Spleen (tissue), 11 donors: ENCODE results near the gene DZANK1. TPM values are rescaled to one million over a fixed set of nuclear protein-coding genes. Genes with fewer than 3 reads are reported as not detected.
A peak's percentile ranks its signal among the peaks of the same experiment; 100 is the strongest.

Experiments used
- DNase-seq: peaks from one replicate; pipeline ENCODE4 v3.0.0-alpha.2; 2020
- H3K27ac ChIP-seq, 8 donors: fragments of 200-600 bp; sonication (generic) in 7 of 8; 1 replicate in 4 of 8; 2 replicates in 4 of 8; pipeline versions ENCODE4 v1.5.0 to v1.8.0; 2016 to 2021; ENCODE audit warnings: inconsistent platforms in 4 of 8, mild to moderate bottlenecking in 4 of 8, moderate library complexity in 1 of 8
- H3K27me3 ChIP-seq, 7 donors: fragments of 200-600 bp; sonication (generic) in 6 of 7; replicated peaks in 1 of 7; 1 replicate in 4 of 7; 2 replicates in 3 of 7; pipeline versions ENCODE4 v1.5.0 to v1.8.0; 2016 to 2021; ENCODE audit warnings: inconsistent platforms in 3 of 7, mild to moderate bottlenecking in 1 of 7
- H3K36me3 ChIP-seq, 6 donors: fragments of 200-600 bp; sonication (generic) in 5 of 6; 1 replicate in 4 of 6; 2 replicates in 2 of 6; pipeline versions ENCODE4 v1.5.0 to v1.8.0; 2016 to 2021; ENCODE audit warnings: inconsistent platforms in 2 of 6
- H3K4me1 ChIP-seq, 6 donors: fragments of 200-600 bp; sonication (generic) in 5 of 6; 1 replicate in 3 of 6; 2 replicates in 3 of 6; pipeline versions ENCODE4 v1.5.0 to v1.8.0; 2016 to 2021; ENCODE audit warnings: inconsistent platforms in 3 of 6
- H3K4me3 ChIP-seq, 8 donors: fragments of 200-600 bp; sonication (generic) in 7 of 8; 1 replicate in 4 of 8; 2 replicates in 4 of 8; pipeline versions ENCODE4 v1.5.0 to v1.8.0; 2016 to 2021; ENCODE audit warnings: inconsistent platforms in 4 of 8, mild to moderate bottlenecking in 4 of 8, moderate library complexity in 2 of 8
- H3K9me3 ChIP-seq, 8 donors: fragments of 200-600 bp; sonication (generic) in 7 of 8; 1 replicate in 4 of 8; 2 replicates in 4 of 8; pipeline versions ENCODE4 v1.5.0 to v1.8.0; 2016 to 2021; ENCODE audit warnings: inconsistent platforms in 4 of 8
- CTCF ChIP-seq, 11 experiments: fragments of 200-600 bp in 7 of 11; fragments of 450-650 bp in 4 of 11; sonication (generic) in 4 of 11; IDR thresholded peaks in 8 of 11; conservative IDR thresholded peaks in 3 of 11; 1 replicate in 7 of 11; 2 replicates in 4 of 11; pipeline versions ENCODE4 v1.4.0 to v1.8.0; 2016 to 2021; ENCODE audit warnings: antibody characterized with exemption in 11 of 11, inconsistent platforms in 4 of 11, mild to moderate bottlenecking in 1 of 11
- POLR2A ChIP-seq, 3 donors: fragments of 450-650 bp; IDR thresholded peaks; one replicate each; pipeline ENCODE4 v1.5.1; 2017; ENCODE audit warnings: antibody characterized with exemption in 3 of 3, mild to moderate bottlenecking in 1 of 3
- POLR2AphosphoS5 ChIP-seq, 3 donors: sonication (generic); formaldehyde crosslinking; IDR thresholded peaks; one replicate each; pipeline ENCODE4 v1.5.1; 2017; ENCODE audit warnings: antibody characterized with exemption in 3 of 3
- WGBS, 5 donors: extraction: QIAGEN DNeasy Blood & Tissue Kit in 3 of 5; methylation state at CpG; one replicate each; pipeline versions ENCODE4 v1.1.5 to v1.1.7; 2013 to 2018; 5-methylcytosine and 5-hydroxymethylcytosine counted together
- intact Hi-C: fragments of 100-400 bp; cut with DNase I; formaldehyde crosslinking; loops from one replicate; pipeline ENCODE4 v1.15.0; 2023; ENCODE audit warnings: low total_unique reads
- polyA plus RNA-seq, 3 donors: library from polyadenylated mRNA; stranded (reverse); fragments of 200-250 nt; gene quantifications; one replicate each; pipeline ENCODE4 v1.2.1, GENCODE V29; 2013
- total RNA-seq, 7 donors: library from RNA; depleted of rRNA in 3 of 7; stranded (reverse); fragments of >200 nt in 3 of 7; fragmentation: NEBNext Ultra II Directional in 4 of 7; extraction: Animal tissue kit (Norgen Biotek cat#: 25700) in 4 of 7; gene quantifications; one replicate each; pipeline versions ENCODE4 v1.1.0 to v1.2.1, GENCODE V29; 2016 to 2021
- donor health status: healthy with polysubstance abuse.
- donor health status: DM: no; HTN: no; CAD: no; lungs with moderate emphysema.
- donor health status: DM: no; HTN: no; CAD: no.
- donor health status: Bipolar disorder and iron deficiency.
- donor health status: healthy.
- donor health status: DM: no; HTN: no; CAD: no.
- donor health status: DM: yes; HTN: yes; CAD: no.

The DZANK1 gene
- total and polyA plus RNA-seq, 10 donors, result 1.4 to 4.1 (median 2.2) TPM

GRCh38 chr20:18416486-18416885 lies 50.3 kb downstream of the DZANK1 start:
- H3K4me3 ChIP-seq, result no peak overlapping the region
- H3K4me1 ChIP-seq, result peaks cover 0 to 12% (median 7%) of the 10 kb centered on the region in 6 donors
- intact Hi-C loops, result no loop called here
- no peaks in the 10 kb centered on the region for H3K9me3 ChIP-seq
- WGBS, 5 donors, result 84 to 96% (median 91%) methylated on average over 5 of the region's 5 CpGs
- DNase-seq, result no peak
- H3K27ac ChIP-seq, result no peak overlapping the region
- no peaks in the 10 kb centered on the region for H3K27me3 ChIP-seq
- H3K36me3 ChIP-seq, result no peaks in the 10 kb centered on the region
- TF ChIP-seq POLR2AphosphoS5 (IDR thresholded peaks at IDR 0.05) (no peak), POLR2A (IDR thresholded peaks at IDR 0.05) (no peak), CTCF (IDR thresholded peaks at IDR 0.05 in 8 of 11, conservative IDR thresholded peaks at IDR 0.05 in 3 of 11) (no peak)

- 72 to 81% (median 74%) methylated on average over 5 of the region's 5 CpGs for WGBS, 5 donors
- H3K27me3 ChIP-seq, result no peaks in the 10 kb centered on the region
- no peaks in the 10 kb centered on the region for H3K9me3 ChIP-seq
- no peak for DNase-seq
- no peak overlapping the region for H3K27ac ChIP-seq
- H3K36me3 ChIP-seq, result no peaks in the 10 kb centered on the region
- intact Hi-C loops, result no loop called here
- no peak for TF ChIP-seq POLR2AphosphoS5 (IDR thresholded peaks at IDR 0.05)
- no peak for TF ChIP-seq CTCF (IDR thresholded peaks at IDR 0.05 in 8 of 11, conservative IDR thresholded peaks at IDR 0.05 in 3 of 11)
- no peak for TF ChIP-seq POLR2A (IDR thresholded peaks at IDR 0.05)
- peaks cover 0 to 12% (median 7%) of the 10 kb centered on the region in 6 donors for H3K4me1 ChIP-seq
- H3K4me3 ChIP-seq, result no peak overlapping the region
Measured at GRCh38 chr20:18414140-18414539, 52.7 kb downstream of the DZANK1 start.

GRCh38 chr20:18412221-18412901 lies 54.5 kb downstream of the DZANK1 start:
- no peak for DNase-seq
- Histone ChIP-seq H3K27me3 (no peaks in the 10 kb centered on the region), H3K4me3 (peak overlapping the region in 1 of 8 donors; percentile 44), H3K9me3 (no peaks in the 10 kb centered on the region), H3K4me1 (peaks cover 0 to 12% (median 7%) of the 10 kb centered on the region in 6 donors), H3K27ac (peak overlapping the region in 4 of 8 donors; percentile 20 to 59 (median 30)), H3K36me3 (no peaks in the 10 kb centered on the region)
- intact Hi-C loops, result no loop called here
- TF ChIP-seq POLR2AphosphoS5 (IDR thresholded peaks at IDR 0.05), result no peak
- TF ChIP-seq POLR2A (IDR thresholded peaks at IDR 0.05), result no peak
- no peak for TF ChIP-seq CTCF (IDR thresholded peaks at IDR 0.05 in 8 of 11, conservative IDR thresholded peaks at IDR 0.05 in 3 of 11)
- 53 to 61% (median 58%) methylated on average over 6 of the region's 6 CpGs for WGBS, 5 donors

- Histone ChIP-seq H3K36me3 (peaks cover 0 to 37% (median 4%) of the 10 kb centered on the region in 6 donors), H3K27ac (no peak overlapping the region), H3K27me3 (no peaks in the 10 kb centered on the region), H3K4me3 (no peak overlapping the region), H3K9me3 (peaks cover 0 to 9% (median 0%) of the 10 kb centered on the region in 8 donors), H3K4me1 (no peaks in the 10 kb centered on the region)
- TF ChIP-seq CTCF (IDR thresholded peaks at IDR 0.05 in 8 of 11, conservative IDR thresholded peaks at IDR 0.05 in 3 of 11), result no peak
- TF ChIP-seq POLR2A (IDR thresholded peaks at IDR 0.05), result no peak
- TF ChIP-seq POLR2AphosphoS5 (IDR thresholded peaks at IDR 0.05), result no peak
- WGBS, 5 donors, result 88 to 96% (median 93%) methylated on average over 8 of the region's 8 CpGs
- intact Hi-C loops, result no loop called here
- DNase-seq, result no peak
Measured at GRCh38 chr20:18405826-18406225, 61.0 kb downstream of the DZANK1 start.
